ENCODE data around the gene MCRIP2. TPM values are rescaled to one million over a fixed set of nuclear protein-coding genes. Genes with fewer than 3 reads are reported as not detected.
A peak's percentile ranks its signal among the peaks of the same experiment; 100 is the strongest.

Gene MCRIP2
- total RNA-seq, 1 donor from 2014 or later = 17.6 TPM

DNA sequence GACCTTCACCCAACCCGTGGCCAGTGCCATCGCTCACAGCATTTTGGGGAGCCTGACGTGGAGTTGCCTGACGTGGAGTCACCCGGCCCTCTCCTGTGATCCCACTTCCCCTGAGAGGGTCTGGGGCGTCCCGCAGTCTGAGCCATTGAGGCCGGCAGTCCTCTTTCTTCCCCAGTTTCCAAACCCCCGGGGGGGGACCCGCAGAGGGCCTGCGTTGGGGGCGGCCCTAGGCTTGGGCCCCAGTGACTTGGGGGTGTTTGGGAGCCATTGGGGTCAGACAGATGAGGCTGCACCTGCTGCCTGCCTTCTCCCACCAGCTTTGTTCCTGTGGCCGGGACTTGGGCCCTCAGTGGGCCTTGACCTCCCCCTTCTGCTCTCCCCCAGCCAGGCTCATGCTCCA, 28.0 kb downstream of the MCRIP2 start:
- no peak for DNase-seq (ENCODE audit: low read depth)

DNA sequence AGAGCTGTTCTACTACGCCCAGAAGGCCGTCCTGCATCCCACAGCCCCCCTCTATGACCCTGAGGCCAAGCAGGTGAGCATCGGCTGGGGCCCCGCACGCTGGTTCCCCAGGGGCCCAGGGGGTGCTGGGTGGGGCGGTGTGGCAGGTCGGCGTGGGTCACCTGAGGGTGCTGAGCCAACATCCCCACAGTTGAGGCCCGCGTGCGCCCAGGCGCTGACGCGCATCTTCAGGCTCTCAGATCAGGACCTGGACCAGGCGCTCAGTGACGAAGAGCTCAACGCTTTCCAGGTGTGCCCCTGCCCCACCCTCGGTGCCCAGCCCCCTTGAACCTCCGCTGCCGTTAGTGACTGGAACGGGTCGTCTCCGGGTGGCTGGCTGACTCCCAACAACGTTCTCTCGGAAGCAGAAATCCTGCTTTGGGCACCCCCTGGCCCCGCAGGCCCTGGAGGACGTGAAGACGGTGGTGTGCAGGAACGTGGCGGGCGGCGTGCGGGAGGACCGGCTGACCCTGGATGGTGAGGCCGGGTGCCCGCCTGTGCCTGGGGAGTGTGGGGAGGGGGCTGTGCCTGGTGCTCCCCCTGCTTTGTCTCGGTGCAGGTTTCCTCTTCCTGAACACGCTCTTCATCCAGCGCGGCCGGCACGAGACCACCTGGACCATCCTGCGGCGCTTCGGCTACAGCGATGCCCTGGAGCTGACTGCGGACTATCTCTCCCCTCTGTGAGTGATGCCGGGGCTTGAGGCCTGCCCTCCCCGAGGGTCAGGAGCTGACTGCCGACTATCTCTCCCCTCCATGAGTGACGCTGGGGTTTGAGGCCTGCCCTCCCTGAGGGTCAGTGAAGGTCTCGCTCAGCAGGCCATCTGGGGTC, 29.1 kb downstream of the MCRIP2 start:
- no peak for DNase-seq (ENCODE audit: low read depth)

DNA sequence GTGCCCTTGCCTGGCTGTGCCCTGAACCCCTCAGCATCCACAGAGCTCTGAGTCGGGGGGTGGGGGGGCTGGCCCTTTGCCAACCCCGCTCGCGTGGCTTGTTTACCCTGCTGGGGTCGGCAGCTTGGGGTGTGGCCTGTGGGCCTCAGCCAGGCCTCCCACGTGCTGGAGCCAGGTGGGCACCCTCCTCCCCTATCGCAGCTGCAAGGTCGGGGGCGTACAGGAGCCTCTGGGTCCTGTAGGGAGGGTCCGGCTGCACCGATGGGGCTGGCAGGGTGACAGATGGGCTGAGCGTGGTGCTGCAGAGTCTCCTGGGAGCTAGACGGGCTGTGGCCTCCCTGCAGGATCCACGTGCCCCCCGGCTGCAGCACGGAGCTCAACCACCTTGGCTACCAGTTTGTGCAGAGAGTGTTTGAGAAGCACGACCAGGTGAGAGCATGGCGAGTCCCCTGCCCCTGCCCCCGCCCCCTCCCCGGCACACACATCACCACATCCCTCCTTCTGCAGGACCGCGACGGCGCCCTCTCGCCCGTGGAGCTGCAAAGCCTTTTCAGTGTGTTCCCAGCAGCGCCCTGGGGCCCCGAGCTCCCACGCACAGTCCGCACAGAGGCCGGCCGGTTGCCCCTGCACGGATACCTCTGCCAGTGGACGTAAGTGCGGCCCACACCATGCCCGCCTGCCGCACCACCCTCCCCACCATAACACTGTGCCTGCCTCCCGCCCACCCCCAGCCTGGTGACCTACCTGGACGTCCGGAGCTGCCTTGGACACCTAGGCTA, 29.9 kb downstream of the MCRIP2 start:
- no peak for DNase-seq (ENCODE audit: low read depth)

DNA sequence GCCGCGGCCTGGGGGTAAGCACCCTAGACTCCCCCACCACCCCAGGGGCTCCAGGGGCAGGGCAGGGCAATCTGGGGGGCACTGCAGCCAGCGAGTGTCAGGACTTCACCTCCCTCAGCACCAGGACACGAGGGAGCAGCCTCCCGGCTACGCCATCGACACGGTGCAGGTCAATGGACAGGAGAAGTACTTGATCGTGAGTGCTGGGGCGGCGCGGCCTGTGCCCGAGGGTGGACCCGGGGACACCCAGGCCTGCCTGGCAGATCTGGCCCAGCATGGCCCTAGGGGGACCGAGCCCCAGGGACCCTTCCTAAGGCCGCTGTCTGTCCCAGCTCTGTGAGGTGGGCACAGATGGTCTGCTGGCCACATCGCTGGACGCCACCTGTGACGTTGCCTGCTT, 30.7 kb downstream of the MCRIP2 start:
- DNase-seq (ENCODE audit: low read depth) = no peak

DNA sequence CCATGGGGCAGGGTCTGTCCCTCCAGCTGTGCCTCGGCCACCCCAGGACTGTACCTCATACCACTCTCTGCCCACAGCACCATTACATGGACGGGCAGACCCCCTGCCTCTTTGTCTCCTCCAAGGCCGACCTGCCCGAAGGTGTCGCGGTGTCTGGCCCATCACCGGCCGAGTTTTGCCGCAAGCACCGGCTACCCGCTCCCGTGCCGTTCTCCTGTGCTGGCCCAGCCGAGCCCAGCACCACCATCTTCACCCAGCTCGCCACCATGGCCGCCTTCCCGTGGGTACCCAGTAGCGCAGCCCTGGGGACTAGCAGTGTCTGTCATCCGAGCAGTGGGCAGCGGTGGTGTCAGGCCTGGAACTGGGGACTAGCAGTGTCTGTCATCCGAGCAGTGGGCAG, 31.2 kb downstream of the MCRIP2 start:
- no peak for DNase-seq (ENCODE audit: low read depth)

DNA sequence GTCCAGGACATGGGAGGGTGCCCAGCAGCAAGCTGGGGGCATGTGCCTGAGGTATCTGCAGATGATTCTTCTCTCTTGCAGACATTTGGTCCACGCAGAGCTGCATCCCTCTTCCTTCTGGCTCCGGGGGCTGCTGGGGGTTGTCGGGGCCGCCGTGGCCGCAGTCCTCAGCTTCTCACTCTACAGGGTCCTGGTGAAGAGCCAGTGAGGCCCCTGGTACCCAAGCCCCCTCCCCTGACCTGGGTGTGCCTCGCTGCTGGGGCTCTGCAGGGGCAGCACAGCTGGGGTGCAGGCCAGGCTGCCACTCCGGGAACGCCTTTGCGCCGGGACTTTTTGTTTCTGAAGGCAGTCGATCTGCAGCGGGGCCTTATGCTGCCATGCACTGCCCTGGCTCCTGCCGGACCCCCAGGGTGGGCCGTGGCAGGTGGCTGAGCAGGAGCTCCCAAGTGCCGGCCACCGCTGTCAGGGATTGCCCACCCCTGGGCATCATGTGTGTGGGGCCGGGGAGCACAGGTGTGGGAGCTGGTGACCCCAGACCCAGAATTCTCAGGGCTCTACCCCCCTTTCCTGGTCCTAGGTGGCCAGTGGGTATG, 31.9 kb downstream of the MCRIP2 start:
- DNase-seq (ENCODE audit: low read depth) = no peak

DNA sequence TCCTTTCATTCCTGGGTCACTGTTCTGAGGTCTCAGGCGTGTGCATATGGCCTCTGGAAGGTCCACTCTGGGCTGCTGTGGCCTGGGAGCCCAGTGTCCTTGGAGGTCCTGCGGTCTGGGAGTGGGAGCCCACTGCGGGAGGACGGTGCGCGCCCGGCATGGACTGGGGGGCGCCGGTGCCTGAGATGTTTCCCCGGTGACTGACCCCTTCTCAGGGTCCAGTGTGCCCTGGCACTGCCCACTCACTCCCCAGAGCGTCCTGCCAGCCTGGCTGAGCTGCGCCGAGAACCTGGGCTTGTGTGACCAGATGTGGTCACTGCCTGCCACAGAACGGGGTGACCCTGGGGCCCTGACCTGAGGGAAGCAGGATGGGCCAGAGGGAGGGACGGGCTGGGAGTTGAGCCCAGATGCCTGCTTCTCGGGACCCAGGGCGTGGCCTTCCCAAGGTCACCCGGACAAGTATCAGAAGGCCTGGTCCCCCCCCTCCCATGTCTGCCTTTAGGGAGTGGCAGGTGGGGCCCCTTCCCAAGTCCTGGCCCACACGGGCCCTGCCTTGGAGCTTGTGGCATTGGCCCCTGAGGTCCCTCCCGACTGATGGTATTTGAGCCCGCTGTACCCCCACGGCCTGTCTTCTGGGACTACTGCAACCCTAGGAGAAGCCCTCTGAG, 32.7 kb downstream of the MCRIP2 start:
- no peak for DNase-seq (ENCODE audit: low read depth)

DNA sequence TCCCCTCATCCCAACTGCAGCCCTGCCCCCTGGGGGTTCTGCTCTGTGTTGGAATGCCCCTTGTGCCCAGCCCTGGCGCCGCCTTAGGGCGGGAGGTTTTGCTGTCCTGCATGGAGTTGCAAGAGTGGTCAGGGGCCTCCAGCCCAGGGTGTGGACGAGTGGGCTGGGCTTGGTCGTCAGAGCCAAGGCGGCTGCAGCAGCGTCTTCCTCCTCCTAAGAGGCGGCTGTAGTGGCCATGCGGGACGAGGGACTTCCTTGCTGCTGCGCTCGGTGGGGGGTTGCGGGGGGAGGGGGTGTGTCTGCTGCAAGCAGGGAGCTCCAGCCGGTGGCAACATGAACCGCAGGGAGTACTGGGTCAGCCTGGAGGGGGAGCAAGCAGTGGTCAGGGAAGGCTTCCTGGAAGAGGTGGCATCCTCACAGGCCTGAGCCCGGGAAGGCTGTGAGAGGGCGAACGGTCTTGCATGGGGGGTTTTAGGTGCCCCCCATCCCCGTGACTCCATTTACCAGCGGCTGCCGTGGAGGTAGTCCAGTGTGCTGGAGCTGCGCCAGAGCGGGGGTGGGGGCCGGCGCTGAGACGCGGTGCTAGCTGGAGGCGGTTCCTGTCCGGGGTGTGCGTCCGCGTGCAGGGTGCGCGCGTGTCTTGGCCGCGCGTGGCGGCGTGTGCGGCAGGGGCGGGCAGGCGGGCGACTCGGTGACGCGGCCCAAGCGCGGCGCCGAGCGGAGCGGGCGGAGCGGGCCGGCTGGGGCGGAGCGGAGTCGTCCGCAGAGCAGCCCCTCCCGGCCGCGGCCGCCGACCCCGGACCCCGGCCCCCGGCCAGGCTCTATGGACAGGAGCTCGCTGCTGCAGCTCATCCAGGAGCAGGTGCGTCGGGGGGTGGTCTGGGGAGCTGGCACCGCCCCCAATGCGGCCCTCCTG, 33.6 kb downstream of the MCRIP2 start, which contains the start of gene RHBDL1:
Gene RHBDL1 (plus strand): TSS at position 704 of the 916 bp plus-strand sequence. CDS start 120 bp downstream, at position 824.
- no peak for DNase-seq (ENCODE audit: low read depth)

DNA sequence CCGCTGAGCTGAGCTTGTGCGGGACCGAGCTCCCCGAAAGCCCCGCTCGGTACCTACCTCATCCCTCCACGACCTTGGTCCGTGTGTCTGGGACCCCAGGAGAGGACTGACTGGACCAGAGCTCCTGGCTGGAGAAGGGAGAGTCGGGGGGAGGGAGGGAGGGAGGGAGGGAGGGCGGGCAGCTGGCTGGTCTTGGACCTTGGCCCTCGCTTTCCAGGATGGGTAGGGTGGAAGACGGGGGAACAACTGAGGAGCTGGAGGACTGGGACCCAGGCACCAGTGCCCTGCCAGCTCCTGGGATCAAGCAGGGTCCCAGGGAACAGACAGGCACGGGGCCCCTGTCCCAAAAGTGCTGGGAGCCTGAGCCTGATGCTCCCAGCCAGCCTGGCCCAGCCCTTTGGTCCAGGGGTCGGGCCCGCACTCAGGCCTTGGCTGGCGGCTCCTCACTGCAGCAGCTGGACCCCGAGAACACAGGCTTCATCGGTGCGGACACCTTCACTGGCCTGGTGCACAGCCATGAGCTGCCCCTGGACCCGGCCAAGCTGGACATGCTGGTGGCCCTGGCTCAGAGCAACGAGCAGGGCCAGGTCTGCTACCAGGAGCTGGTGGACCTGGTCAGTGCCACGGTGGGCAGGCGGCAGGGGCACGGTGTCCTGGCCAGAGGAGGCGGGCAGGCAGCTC, 34.4 kb downstream of the MCRIP2 start:
- DNase-seq (ENCODE audit: low read depth) = no peak

DNA sequence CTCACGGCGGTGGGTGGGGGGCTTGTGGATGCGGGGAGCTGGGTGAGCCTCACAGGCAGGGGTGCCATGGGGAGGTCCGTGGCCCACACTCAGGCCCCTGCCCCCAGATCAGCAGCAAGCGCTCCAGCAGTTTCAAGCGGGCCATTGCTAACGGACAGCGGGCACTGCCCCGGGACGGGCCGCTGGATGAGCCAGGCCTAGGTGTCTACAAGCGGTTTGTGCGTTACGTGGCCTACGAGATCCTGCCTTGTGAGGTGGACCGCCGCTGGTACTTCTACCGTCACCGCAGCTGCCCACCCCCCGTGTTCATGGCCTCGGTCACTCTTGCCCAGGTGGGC, 34.9 kb downstream of the MCRIP2 start:
- DNase-seq (ENCODE audit: low read depth) = no peak

DNA sequence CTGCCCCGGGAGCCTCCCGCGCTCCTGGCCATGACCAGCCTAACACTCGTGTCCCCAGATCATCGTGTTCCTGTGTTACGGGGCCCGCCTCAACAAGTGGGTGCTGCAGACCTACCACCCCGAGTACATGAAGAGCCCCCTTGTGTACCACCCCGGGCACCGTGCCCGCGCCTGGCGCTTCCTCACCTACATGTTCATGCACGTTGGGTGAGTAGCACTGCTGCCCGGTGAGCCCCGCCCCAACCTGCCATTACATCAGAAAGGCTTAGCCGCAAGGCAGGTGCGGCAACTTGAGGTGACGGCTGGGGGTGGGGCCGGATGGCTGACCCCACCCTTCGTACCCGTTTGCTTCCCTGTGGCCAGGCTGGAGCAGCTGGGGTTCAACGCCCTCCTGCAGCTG, 35.3 kb downstream of the MCRIP2 start:
- no peak for DNase-seq (ENCODE audit: low read depth)

DNA sequence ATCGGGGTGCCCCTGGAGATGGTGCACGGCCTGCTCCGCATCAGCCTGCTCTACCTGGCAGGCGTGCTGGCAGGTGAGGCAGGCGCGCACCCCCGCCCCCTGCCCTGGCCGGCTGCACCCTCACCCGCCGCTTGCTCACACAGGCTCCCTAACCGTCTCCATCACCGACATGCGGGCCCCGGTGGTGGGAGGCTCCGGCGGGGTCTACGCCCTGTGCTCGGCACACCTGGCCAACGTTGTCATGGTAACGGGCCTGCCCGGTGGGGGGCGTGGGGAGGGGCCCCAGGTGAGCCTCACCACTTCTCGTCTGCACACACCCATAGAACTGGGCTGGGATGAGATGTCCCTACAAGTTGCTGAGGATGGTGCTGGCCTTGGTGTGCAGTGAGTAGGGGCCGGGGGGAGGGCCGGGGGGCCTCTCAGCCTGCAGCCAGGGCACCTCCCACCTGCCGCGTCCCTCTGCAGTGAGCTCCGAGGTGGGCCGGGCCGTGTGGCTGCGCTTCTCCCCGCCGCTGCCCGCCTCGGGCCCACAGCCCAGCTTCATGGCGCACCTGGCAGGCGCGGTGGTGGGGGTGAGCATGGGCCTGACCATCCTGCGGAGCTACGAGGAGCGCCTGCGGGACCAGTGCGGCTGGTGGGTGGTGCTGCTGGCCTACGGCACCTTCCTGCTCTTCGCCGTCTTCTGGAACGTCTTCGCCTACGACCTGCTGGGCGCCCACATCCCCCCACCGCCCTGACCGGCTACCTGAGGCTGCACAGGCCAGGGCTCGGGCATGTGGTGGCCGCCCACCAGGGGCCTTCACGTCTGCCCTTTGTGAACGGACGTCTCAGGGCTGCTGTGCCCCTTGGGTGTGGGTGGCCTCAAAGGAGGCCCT, 35.9 kb downstream of the MCRIP2 start:
- no peak for DNase-seq (ENCODE audit: low read depth)

DNA sequence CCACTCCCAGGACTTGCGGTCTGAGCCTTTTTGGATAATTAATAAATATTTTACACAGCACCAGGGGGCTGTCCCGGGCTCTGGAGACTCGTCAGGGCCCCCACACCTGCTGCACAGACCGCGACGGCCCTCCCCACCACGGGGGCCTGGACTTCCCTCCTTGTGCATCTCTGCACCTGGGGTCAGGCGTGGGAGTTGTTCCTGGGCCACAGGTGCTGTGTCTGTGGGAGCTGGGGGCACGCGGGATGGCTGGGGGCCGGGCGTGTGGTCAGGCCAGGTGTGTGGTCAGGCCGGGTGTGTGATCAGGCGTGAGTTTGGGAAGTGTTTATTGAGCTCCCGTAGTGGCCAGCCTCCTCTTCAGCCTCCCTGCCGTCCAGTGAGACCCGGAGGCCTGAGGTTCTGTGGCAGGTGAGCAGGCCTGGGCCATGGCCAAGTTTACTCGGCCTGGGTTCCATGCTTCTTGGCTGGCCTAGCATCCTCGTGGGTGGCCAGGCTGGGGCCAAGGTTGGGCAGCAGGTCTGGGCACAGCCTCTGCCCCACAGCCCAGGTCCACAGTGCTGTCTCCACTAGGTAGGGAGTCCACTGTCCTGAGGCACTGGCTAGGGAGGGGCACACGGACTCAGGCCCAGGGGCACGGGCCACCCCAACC, 36.7 kb downstream of the MCRIP2 start:
- no peak for DNase-seq (ENCODE audit: low read depth)

DNA sequence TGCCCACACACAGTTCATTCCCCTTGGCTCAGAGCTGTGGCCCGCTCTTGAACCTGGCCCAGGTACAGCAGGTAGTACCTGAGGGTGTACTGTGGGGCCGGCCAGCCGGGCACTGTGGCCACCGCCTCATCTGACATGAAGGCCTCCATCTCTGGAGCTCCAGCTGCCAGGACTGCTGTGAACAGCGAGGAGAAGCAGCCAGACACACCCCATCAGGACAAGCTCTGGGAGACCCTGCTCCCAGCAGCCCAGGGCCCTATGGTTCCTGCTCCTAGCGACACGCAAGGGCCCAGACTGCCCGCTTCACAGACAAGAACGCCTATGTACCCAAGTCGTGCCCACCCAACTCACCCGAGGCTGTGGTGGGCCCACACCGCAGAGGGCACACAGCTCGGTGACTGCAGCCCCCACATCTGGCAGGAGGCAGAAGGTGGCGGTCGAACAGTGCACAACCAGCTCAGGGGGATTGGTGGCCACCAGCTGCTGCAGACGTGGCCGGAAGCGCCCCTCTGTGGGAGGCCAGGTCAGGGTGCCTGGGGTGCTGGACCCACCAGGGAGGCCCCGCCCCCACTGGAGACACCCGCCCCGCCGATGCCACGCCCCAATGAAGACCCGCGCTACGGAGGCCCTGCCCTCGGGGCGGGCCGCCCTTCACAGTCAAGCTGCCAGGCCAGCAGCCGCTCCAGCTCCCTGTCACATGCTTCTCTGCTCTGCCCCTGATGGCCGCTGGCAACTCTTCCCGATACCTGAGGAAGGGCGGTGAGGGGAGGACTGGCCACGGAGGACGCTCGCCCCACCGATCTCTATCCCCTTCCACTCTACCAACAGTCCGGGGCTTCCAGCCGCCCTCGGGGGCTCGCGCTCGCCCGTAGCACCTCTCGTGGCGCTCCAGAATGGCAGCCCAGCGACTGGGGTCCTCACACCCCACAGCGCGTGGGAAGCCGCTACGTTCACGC, 37.5 kb downstream of the MCRIP2 start:
- DNase-seq (ENCODE audit: low read depth) = peak; percentile 27

DNA sequence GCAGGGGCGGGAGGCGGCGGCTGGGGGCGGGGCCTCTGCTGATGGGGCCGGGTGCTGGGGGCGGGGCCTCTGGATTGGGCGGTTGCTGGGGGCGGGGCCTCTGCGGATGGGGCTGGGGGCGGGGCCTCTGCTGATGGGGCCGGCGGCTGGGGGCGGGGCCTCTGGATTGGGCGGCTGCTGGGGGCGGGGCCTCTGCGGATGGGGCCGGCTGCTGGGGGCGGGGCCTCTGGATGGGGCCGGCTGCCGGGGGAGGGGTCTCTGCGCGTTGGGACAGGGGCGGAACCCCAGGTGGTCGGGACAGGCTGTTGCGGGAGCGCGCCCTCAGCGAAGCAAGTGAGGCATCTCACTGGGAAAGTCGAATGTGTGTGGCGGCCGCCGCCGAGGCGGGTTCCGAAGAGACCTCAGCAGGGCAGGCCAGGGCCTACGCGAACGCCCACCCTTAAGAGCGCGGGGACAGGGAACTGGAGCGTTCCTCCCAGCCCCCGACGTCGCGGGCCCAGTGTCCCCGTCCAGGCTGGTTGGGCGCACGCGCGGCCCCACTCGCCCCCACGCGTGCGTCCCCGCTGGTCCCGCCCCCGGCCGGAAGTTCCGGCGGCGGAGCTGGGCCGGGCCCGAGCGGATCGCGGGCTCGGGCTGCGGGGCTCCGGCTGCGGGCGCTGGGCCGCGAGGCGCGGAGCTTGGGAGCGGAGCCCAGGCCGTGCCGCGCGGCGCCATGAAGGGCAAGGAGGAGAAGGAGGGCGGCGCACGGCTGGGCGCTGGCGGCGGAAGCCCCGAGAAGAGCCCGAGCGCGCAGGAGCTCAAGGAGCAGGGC, 38.4 kb downstream of the MCRIP2 start, which contains the start of gene STUB1:
Gene STUB1 (plus strand): TSS at position 597 of the 811 bp plus-strand sequence. CDS start 116 bp downstream, at position 713.
- DNase-seq (ENCODE audit: low read depth) = peak; percentile 42

DNA sequence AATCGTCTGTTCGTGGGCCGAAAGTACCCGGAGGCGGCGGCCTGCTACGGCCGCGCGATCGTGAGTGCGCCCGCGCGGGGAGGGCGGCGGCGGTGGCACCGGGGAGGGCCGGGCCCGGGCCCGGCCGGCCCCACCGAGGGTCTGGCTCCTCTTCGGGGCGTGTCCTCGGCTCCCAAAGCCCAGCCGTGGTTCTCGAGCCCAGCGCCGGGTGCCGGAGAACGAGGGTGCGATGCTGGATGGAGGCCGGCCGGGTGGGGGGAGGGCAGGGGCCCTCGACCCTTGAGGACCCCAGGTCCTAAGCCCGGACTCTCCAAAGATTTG, 39.0 kb downstream of the MCRIP2 start:
- no peak for DNase-seq (ENCODE audit: low read depth)

Measured in renal cortical epithelial cell (primary cell).